ENCODE results near the gene SEPSECS.

SEPSECS gene

DNA sequence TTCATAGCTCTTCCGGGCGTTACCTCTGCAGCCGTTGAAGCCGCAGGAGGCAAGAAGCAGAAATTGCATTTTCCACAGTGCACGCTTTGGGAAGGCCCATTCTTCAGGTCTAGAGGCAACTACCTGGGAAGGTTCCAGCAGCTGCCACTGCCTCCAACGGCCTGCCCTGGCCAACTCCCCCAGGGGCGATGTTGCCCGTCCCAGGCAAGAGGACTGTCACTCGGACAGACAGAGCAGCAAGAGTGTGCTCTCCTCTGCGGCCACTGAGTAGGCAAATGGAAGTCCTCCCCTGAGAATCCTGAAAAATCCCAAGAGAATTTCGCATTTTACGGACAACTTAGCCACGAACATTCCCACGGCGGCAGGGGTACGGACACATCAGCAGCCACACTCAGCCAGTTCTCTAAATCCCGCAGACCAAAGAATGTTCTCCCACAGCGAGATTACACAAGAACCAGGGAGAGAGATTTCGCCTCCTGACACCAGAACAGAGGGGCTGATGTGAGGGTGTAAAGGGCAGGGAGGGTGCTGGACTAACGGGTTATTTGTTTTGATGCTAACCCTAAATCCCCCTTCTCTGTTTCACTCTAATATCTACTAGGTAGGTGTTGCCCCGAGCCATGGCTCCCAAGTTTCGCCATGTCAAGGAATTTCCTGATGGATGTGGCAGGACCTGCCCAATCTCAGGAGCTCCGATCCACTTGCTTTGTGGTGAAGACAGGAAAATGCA, 63.8 kb downstream of the SEPSECS start:
- TF ChIP-seq, protein P1, sequence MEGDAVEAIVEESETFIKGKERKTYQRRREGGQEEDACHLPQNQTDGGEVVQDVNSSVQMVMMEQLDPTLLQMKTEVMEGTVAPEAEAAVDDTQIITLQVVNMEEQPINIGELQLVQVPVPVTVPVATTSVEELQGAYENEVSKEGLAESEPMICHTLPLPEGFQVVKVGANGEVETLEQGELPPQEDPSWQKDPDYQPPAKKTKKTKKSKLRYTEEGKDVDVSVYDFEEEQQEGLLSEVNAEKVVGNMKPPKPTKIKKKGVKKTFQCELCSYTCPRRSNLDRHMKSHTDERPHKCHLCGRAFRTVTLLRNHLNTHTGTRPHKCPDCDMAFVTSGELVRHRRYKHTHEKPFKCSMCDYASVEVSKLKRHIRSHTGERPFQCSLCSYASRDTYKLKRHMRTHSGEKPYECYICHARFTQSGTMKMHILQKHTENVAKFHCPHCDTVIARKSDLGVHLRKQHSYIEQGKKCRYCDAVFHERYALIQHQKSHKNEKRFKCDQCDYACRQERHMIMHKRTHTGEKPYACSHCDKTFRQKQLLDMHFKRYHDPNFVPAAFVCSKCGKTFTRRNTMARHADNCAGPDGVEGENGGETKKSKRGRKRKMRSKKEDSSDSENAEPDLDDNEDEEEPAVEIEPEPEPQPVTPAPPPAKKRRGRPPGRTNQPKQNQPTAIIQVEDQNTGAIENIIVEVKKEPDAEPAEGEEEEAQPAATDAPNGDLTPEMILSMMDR (conservative IDR thresholded peaks at IDR 0.05; ENCODE audit: low read depth, low read length), result no peak
- DNase-seq (ENCODE audit: low read depth), result no peak
- no peak overlapping the region for H3K4me3 ChIP-seq (ENCODE audit: low read depth, low read length)

DNA sequence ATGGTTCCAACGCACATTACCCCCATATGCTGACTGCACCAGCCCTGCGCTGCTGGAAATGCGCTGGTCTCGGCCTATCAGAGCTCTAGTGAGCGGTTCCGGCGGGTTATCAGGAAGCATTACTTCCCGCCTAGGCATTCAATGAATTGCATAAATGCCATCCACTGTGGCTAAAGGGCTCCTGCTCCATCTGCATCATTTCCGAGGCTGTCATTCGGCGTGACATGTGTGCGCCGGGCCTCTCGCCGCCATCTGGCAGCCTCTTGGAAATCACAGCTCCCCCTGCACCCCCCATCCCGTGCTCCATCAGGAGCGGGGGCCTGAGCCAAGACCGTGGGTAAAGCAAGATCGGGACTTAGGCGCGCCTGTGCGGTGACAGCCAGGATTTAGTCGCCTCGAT, 64.4 kb downstream of the SEPSECS start:
- no peak for DNase-seq (ENCODE audit: low read depth)
- TF ChIP-seq, protein P1 (conservative IDR thresholded peaks at IDR 0.05; ENCODE audit: low read depth, low read length), result no peak
- H3K4me3 ChIP-seq (ENCODE audit: low read depth, low read length), result no peak overlapping the region

DNA sequence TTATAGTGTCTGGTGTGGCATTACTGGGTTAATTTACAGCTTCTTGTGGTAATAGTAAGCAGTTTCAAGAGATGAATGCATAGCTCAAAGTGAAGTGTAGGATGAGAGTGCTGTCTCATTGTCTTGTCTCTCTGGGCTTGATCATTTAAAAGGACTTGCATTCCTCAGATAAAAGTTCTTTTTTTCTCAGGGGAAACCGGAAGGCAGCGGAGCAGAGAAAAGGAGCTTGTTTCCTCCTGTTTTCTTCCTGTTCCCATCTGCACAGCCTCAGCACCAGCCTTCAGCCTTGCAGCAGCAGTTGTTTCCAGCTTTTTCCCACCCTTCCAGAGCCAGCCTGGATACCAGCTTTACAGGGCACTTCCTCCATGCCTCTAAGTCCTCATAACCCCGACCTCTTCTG, 68.1 kb downstream of the SEPSECS start:
- no peak for DNase-seq (ENCODE audit: low read depth)
- TF ChIP-seq, protein P1 (conservative IDR thresholded peaks at IDR 0.05; ENCODE audit: low read depth, low read length), result no peak
- H3K4me3 ChIP-seq (ENCODE audit: low read depth, low read length), result no peak overlapping the region

DNA sequence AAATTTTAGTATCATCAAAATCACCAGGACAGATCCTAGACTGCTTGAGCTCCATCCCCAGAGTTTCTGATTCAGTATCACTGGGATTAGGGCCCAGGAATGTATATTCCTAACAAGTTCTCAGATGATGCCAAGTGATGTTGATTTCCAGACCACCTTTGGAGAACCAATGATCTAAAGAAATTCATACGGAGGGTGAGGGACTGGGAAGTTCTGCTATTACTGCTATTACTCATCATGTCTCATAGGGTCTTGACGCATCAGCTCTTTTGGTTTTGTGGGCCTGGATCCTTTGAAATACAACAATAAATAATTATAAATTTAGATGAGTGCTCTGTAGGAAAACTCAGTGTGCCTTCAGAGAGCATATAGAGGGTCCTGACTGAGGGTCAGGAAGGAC, 69.7 kb downstream of the SEPSECS start:
- TF ChIP-seq, protein P1 (conservative IDR thresholded peaks at IDR 0.05; ENCODE audit: low read depth, low read length), result no peak
- no peak overlapping the region for H3K4me3 ChIP-seq (ENCODE audit: low read depth, low read length)
- no peak for DNase-seq (ENCODE audit: low read depth)

DNA sequence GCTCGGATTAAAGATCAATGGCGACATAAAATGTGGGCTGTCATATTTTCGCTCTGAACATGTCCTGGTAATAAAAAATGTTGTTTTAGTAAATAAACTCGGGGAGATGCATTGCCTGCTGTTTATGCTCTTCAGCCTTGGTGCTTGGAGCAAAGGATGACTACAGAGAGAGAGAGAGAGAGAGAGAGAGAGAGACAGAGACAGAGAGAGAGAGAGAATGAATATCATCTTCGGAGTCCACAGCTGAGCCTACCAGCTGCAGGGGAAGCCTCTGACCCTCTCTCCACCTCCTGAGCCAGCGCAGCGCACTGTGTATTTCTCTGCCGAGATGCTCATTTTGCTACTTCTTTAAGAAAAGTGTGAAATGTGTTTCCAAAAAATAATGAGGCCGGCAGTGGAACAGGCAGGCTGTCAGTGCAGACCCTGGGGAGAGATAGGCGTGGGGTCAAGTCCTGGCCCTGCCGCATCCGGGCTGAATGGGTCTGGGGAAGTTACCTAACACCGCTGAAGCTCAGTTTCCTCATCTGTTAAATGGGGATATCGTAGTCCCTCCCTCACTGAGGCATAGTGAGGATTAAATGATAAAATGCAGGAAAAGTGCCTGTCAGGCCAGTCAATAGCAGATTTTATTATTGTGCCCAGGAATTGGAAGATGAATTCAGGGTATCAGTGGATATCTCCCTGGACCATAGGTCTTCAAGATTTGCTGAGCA, 71.0 kb downstream of the SEPSECS start:
- no peak for DNase-seq (ENCODE audit: low read depth)
- TF ChIP-seq, protein P1 (conservative IDR thresholded peaks at IDR 0.05; ENCODE audit: low read depth, low read length), result no peak
- no peak overlapping the region for H3K4me3 ChIP-seq (ENCODE audit: low read depth, low read length)

DNA sequence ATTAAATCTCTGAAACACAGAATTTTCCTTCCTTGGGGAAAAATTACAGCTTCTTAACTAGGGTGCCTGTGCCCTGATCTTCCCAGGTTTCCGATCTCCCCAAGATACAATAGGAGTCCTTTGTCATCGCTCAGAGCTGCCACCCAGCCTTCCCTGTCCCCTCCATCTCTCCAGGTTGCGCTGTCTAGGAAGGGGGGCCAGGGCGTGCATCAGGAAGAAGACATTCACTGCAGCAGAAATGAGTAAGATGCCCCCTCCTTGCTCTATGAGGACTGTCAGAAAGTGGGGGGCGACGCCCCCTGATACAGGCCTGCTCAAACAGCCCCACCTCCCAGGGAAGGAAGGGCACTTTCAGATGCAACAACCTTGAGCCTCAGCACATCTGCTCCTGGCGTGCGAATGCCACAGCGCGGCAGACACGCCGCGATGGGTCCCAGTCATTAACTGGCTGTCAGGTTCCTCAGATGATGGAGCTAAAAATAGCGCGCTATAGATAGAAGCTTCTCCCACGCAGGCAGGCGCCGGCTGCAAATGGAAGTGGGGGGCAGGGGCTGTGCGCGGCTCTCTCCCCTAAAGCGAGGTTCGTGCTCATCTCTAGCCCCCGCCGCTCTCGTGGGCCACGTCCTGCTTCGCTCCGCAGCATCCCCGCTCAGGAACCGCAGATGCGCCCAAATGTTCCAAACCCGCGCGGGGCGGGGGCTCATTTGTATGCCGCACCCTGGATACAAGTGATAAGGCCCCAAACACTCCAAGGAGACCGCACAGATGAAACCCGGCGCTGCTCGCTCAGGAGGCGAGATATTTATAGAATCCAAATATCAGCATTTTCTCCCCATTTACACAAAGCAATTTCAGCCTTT, 71.9 kb downstream of the SEPSECS start:
- TF ChIP-seq, protein P1 (conservative IDR thresholded peaks at IDR 0.05; ENCODE audit: low read depth, low read length), result no peak
- H3K4me3 ChIP-seq (ENCODE audit: low read depth, low read length), result no peak overlapping the region
- peak; percentile 6 for DNase-seq (ENCODE audit: low read depth)
